GM18907 (cell line): Measurements from ENCODE around the gene PAGE3.

Source experiments
- ATAC-seq: cut with Tn5 transposase; IDR thresholded peaks from one replicate; pipeline ENCODE4 v1.9.1; 2021; ENCODE audit warnings: mild to moderate bottlenecking, moderate library complexity; ENCODE audit not compliant: unreplicated experiment

Gene PAGE3

GRCh38 chrX:55264816-55265215 is at the start of gene PAGE3:
Gene PAGE3 (minus strand): TSS chrX:55264916. CDS start chrX:55263903, 1,013 bp downstream.
- no peak for ATAC-seq

- no peak for ATAC-seq
Observed at GRCh38 chrX:55312655-55313054, 47.9 kb upstream of the PAGE3 start.

GRCh38 chrX:55290963-55291362 is 26.2 kb upstream of the PAGE3 start:
- ATAC-seq = no peak

- ATAC-seq = no peak
Observed at GRCh38 chrX:55279832-55280231, 15.1 kb upstream of the PAGE3 start.

- no peak for ATAC-seq
Observed at GRCh38 chrX:55260806-55261205, 3.9 kb downstream of the PAGE3 start.

GRCh38 chrX:55253528-55253927 is 11.2 kb downstream of the PAGE3 start:
- ATAC-seq = no peak

- ATAC-seq = no peak
Observed at GRCh38 chrX:55240788-55241340, 23.9 kb downstream of the PAGE3 start.

- no peak for ATAC-seq
Observed at GRCh38 chrX:55220119-55220794, 44.5 kb downstream of the PAGE3 start, which contains the start of gene PAGE5. Gene PAGE5 (plus strand): TSS chrX:55220346. CDS start chrX:55221383, 1,037 bp downstream.

GRCh38 chrX:55213381-55213780 is 51.3 kb downstream of the PAGE3 start:
- ATAC-seq = no peak

GRCh38 chrX:55210931-55211677 is 53.6 kb downstream of the PAGE3 start:
- ATAC-seq = no peak
